ENCODE measurements around the gene L3MBTL3. TPM values are rescaled to one million over a fixed set of nuclear protein-coding genes. Genes with fewer than 3 reads are reported as not detected.

L3MBTL3 gene
- total and polyA plus RNA-seq, 2 experiments from 2014 or later = 4.2 to 4.9 TPM

DNA sequence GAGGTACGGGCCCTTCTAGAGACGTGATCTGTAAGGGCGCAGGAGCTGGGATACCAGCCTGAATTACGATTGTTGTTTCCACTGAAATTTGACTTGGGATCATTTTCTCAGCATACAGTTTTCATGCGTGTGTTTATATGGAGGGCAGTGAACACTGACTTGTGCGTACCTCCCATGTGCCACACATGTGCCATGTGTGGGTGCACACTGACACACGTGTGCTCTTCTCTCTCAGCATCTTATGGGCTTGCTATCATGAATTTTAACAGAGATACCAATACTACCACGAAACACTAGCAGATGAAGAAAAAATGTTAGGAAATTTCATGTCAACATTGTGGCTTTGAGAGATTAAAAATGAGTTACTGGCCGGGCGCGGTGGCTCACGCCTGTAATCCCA is 39.1 kb downstream of the L3MBTL3 start:
- Histone ChIP-seq H3K27me3 (no peaks in the 10 kb centered on the region), H3K4me3 (no peak overlapping the region), H3K4me1 (ENCODE audit: low read depth) (no peaks in the 10 kb centered on the region), H3K36me3 (no peaks in the 10 kb centered on the region), H3K27ac (no peak overlapping the region), H3K9me3 (ENCODE audit: low read depth) (no peaks in the 10 kb centered on the region)
- TF ChIP-seq, protein P1, sequence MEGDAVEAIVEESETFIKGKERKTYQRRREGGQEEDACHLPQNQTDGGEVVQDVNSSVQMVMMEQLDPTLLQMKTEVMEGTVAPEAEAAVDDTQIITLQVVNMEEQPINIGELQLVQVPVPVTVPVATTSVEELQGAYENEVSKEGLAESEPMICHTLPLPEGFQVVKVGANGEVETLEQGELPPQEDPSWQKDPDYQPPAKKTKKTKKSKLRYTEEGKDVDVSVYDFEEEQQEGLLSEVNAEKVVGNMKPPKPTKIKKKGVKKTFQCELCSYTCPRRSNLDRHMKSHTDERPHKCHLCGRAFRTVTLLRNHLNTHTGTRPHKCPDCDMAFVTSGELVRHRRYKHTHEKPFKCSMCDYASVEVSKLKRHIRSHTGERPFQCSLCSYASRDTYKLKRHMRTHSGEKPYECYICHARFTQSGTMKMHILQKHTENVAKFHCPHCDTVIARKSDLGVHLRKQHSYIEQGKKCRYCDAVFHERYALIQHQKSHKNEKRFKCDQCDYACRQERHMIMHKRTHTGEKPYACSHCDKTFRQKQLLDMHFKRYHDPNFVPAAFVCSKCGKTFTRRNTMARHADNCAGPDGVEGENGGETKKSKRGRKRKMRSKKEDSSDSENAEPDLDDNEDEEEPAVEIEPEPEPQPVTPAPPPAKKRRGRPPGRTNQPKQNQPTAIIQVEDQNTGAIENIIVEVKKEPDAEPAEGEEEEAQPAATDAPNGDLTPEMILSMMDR (IDR thresholded peaks at IDR 0.05; ENCODE audit: low read depth, low read length) = no peak
- DNase-seq (ENCODE audit: low read depth in 1 of 2, low spot score in 1 of 2) = no peak

DNA sequence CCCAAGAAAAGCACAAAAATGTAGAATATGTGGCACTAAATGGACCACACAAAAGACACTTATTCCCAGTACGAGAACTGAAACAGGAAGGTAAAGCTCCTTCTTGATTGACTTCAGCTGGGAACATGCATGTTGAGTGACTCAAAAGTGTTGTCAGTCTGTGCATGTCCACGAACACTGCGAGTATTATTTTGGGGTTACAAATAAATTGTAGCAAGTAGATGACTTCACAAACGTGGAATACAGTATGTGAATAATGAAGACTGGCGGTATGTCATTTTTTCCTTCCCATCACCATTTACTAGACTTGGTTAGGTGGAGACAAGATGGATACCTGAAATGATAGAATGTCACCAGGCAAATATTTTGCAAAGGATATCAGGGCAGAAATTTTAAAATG is 45.4 kb downstream of the L3MBTL3 start:
- Histone ChIP-seq H3K4me3 (no peak overlapping the region), H3K27ac (no peak overlapping the region), H3K4me1 (ENCODE audit: low read depth) (no peaks in the 10 kb centered on the region), H3K36me3 (peaks cover 3% of the 10 kb centered on the region), H3K27me3 (no peaks in the 10 kb centered on the region), H3K9me3 (ENCODE audit: low read depth) (no peaks in the 10 kb centered on the region)
- TF ChIP-seq, protein P1 (IDR thresholded peaks at IDR 0.05; ENCODE audit: low read depth, low read length) = no peak
- DNase-seq (ENCODE audit: low read depth in 1 of 2, low spot score in 1 of 2) = no peak

DNA sequence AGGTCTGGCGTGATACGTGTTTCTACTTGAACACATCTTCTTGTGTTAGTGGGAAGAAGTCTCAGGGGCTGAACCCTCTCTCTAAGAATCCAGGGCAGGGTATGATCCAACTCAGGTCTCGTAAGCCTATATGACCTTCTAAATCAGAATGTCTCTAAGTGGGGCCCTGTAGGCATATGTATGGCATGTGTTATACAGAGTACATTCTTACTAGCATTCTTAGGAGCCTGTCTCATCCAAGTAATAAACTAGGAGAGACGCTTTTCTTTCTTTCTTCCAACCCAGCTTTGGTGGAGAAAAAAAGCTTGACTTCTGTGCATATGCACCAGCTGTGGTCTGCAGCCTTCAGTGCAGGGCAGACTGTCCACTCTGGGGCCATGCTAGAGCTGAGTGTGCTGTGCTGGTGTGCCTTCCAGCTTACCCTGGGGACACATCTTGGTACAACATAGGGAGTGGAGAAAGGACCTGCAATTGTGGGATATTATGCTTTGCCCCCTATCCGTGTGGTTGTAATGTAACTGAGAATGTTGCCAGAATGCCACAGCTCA is 47.3 kb downstream of the L3MBTL3 start:
- H3K27me3 ChIP-seq = no peaks in the 10 kb centered on the region
- H3K36me3 ChIP-seq = peaks cover 3% of the 10 kb centered on the region
- no peaks in the 10 kb centered on the region for H3K4me1 ChIP-seq (ENCODE audit: low read depth)
- no peak overlapping the region for H3K4me3 ChIP-seq
- H3K9me3 ChIP-seq (ENCODE audit: low read depth) = no peaks in the 10 kb centered on the region
- no peak for DNase-seq (ENCODE audit: low read depth in 1 of 2, low spot score in 1 of 2)
- TF ChIP-seq, protein P1 (IDR thresholded peaks at IDR 0.05; ENCODE audit: low read depth, low read length) = no peak
- H3K27ac ChIP-seq = no peak overlapping the region

DNA sequence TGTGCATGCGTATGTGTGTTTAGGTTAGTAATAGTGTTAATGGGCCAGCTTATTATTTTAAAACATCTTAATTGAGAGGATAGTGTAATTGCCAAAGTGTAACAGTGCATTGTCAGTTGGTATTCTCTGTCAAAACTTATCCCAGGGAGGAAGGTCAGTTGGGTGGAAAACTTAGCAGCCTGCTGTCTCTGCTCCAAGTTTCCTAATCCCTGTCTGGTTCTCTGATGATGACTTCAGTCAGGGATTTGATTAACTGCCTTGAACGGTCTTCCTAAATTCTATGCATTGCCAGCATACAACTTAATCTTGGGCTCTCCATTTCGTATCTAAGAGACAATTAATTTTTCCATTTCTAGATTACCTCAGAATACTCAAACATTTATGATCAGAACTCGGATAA is 51.1 kb downstream of the L3MBTL3 start:
- DNase-seq (ENCODE audit: low read depth in 1 of 2, low spot score in 1 of 2) = no peak
- H3K9me3 ChIP-seq (ENCODE audit: low read depth) = no peaks in the 10 kb centered on the region
- no peak overlapping the region for H3K27ac ChIP-seq
- no peaks in the 10 kb centered on the region for H3K4me1 ChIP-seq (ENCODE audit: low read depth)
- H3K36me3 ChIP-seq = peaks cover 7% of the 10 kb centered on the region
- TF ChIP-seq, protein P1 (IDR thresholded peaks at IDR 0.05; ENCODE audit: low read depth, low read length) = no peak
- no peaks in the 10 kb centered on the region for H3K27me3 ChIP-seq
- no peak overlapping the region for H3K4me3 ChIP-seq

DNA sequence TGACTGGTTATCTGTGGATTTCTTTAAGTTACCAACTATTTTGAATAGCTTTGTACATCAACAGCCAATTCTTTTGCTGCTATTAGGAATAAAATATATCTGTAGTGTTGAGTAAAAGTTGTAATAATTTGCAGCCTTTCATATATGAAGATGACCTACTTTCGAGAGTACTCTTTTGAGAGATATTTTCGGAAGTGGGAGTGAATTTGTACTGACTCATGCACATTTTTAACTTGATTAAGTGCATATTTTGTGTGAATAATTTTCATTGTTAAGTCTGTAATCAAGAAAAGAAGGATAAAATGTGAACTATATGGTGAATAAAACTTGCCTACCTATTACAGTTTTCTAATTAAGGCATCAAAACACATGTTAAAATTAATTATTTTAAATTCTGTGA is 51.9 kb downstream of the L3MBTL3 start:
- Histone ChIP-seq H3K27me3 (no peaks in the 10 kb centered on the region), H3K27ac (no peak overlapping the region), H3K36me3 (peaks cover 7% of the 10 kb centered on the region), H3K9me3 (ENCODE audit: low read depth) (no peaks in the 10 kb centered on the region), H3K4me1 (ENCODE audit: low read depth) (no peaks in the 10 kb centered on the region), H3K4me3 (no peak overlapping the region)
- peak in 1 of 2 donors; percentile 29 for DNase-seq (ENCODE audit: low read depth in 1 of 2, low spot score in 1 of 2)
- TF ChIP-seq, protein P1 (IDR thresholded peaks at IDR 0.05; ENCODE audit: low read depth, low read length) = no peak
